HG03442 (cell line): ENCODE data around the gene CRACDL.

ENCODE experiments used
- ATAC-seq: cut with Tn5 transposase; IDR thresholded peaks from one replicate; pipeline ENCODE4 v1.9.1; 2021; ENCODE audit warnings: mild to moderate bottlenecking, moderate library complexity; ENCODE audit not compliant: unreplicated experiment

The CRACDL gene, protein sequence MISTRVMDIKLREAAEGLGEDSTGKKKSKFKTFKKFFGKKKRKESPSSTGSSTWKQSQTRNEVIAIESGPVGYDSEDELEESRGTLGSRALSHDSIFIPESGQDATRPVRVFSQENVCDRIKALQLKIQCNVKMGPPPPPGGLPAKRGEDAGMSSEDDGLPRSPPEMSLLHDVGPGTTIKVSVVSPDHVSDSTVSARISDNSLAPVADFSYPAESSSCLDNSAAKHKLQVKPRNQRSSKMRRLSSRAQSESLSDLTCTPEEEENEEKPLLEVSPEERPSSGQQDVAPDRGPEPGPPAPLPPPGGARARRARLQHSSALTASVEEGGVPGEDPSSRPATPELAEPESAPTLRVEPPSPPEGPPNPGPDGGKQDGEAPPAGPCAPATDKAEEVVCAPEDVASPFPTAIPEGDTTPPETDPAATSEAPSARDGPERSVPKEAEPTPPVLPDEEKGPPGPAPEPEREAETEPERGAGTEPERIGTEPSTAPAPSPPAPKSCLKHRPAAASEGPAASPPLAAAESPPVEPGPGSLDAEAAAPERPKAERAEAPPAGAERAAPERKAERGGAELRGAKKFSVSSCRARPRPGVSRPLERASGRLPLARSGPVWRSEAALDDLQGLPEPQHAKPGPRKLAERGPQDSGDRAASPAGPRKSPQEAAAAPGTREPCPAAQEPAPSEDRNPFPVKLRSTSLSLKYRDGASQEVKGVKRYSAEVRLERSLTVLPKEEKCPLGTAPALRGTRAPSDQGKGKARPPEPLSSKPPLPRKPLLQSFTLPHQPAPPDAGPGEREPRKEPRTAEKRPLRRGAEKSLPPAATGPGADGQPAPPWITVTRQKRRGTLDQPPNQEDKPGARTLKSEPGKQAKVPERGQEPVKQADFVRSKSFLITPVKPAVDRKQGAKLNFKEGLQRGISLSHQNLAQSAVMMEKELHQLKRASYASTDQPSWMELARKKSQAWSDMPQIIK

DNA sequence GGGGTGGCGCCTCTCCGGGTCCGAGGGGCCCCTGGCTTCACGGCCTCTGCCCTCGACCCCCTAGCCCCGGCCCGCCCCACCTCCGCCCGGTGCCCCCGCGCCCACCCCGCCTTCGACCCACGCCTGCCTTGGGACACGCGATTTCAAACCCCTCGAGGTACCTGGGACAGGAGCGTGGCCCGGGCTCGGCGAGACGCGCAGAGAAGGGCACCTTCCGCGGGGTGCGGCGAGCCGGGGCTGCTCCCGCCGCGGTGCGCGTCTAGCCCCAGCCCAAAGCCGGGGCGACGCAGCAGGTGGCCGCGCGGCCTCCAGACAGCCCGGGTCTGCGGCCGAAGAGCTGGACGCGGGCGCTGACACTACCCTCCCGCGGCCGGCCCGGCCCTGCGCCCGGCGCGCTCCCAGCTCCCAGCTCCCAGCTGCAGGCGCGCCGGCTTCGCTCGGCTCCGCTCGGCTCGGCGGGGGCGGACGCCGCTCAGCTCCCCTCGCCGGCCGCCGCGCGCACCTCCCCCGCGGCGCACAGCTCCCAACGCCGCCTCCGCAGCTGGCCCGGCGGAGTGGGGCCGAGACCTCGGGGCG is at the start of gene CRACDL:
TSS of gene CRACDL (minus strand) at position 449 of the 576 bp plus-strand sequence. CDS start 89,425 bp downstream, outside the sequence.
- no peak for ATAC-seq

DNA sequence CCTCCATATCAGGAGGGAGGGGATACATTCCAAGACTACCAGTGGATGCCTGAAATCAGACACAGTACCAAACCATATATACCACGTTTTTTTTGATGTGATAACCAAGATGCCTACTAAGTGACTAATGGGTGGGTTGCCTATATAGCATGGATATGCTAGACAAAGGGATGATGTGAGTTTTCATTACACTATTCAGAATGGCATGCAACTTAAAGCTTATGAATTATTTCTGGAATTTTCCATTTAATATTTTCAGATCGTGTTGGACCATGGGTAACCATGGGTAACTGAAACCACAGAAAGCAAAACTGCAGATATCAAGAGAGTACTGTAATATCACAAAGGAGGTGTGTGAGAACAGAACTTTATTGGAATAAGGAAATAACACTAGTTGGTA is 39.6 kb upstream of the CRACDL start:
- ATAC-seq: no peak

DNA sequence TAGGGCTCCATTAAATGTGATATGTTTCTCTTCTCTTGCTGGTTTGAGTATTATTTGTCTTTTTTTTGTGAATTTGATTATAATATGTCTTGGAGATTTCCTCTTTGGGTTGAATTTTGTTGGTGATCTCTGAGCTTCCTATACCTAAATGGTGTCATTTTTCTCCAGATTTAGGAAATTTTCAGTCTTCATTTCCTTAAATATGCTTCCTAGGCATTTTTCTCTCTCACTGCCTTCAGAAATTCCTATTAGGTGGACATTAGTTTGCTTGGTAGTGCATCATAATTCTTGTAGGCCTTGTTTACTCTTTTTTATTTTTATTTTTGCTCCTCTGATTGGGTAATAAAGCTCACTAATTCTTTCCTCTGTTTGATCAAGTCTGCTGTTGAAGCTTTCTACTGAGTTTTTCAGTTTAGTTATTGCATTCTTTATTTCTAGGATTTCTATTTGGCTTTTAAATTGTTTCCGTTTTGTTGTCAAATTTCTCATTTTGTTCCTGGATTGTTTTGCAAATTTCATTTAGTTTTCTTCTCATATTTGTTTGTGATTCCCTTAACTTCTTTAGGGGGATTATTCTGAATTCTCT is 36.6 kb upstream of the CRACDL start:
- ATAC-seq: no peak

DNA sequence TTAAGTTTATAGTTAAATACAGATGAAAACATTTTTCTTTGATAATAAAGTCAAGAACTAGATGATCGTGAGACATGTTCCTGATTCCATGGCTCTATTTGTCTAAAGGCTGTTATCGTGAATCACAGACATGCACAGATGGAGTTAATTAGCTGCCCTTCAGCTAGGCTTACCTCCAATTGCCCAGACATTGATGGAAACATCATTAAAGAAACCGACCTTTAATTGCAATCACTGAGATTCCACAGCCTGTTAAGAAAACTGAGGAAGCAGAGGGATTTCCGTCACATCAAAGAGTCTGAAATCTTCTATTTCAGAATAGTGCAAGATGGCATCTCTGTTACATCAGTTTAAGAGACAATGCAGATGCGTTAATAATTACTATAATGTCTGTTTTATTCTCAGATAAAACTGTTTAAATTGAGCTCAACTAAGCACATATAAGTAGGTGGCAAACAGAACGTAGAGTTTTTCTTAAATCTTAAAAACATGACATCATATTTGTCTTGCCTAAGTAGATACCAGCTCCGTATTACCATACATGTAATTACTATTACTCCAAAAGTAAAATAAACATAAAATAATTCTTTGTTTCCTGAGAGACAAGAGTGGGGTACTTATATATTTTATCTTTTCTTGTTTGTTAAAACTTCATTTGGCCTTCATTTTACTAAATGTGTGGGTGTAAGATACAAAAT is 23.9 kb upstream of the CRACDL start:
- ATAC-seq: no peak

DNA sequence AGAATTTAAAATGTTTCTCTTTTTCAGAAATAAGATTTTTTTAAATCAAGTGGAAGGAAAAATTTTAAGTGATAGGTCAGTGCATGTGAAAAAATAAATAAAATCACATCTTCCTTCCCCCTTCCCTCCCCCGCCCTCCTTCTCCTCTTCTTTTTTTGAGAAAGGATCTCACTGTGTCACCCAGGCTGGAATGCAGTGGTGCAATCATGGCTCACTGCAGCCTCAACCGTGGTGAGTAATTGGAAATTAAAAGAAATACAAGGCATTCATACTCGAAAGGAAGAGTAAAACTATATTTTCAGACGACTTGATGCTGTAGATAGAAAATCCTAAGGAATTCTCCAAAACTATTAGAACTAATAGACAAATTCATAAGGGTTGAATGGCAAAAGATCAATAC is 16.9 kb upstream of the CRACDL start:
- ATAC-seq: no peak

DNA sequence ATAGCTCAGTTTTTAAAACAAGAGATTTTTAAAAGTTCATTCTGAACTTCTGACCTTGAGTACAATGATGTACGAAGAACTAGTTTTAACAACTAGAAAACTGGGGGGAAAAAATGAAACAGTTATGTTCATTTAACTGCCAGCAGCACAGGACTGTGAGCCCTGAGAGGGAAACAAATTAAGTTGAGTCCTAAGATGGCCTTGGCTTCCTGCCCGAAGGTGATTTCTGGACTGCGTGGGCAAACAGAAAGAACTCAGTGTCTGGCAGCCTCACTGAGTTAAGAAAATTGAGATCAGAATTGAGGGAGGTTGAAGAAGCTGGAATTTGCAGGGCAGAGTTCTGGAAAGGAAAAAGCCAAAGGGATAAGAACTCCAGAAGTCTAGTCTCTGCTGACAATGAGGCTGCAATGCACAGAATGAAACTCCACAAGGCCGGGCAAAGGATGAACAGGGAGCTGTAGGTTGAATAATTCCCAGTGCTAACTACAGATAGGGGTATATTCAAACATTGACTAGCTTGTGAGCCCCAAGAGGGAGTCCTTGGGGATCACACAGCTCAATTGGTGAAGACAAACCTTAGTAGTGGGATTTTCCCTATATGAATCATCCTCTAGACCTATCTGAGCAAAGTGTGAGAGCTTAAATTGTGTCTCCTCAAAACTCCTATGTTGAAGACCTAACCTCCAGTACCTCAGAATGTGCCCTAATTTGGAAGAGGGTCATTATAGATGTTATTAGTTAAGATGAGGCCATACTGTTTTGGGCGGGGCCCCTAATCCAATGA is 13.1 kb upstream of the CRACDL start:
- no peak for ATAC-seq

DNA sequence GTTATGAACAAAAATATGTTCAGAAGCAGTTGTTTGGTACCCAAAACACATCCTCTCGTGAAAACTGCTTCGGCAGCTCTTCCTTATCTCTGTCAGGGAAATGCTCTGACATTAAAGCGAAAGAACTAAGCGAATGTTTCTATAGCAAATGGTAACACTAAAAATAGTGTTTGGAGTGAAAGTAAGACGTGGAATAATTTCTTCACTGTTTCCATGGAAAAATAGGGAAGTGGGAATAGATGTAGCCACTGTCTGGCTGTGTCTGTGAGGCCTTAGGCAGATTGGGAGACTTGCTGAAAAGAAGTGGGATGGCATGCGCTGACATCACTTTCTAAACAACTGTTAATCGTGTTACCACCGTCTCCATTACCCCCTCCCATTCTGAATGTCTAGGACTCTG is 11.5 kb upstream of the CRACDL start:
- no peak for ATAC-seq

DNA sequence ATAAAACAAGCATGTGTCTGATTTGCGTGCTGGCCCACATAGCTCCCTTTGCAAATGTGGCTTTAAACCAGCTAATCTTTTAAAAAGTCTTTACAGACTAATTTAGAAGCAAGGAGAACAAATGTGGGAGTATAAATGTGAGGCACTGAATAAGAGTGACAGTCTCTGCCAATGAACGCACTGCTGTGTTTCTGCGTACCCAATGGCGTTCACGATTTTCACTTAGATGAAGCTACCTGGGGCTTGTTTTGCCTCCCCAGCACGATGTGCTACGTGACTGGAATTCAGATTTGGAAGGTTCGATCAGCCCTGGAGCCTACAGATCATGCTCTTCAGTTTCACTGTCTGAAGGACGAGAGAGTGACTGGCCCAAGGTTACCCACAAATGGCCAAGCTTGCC is 10.8 kb upstream of the CRACDL start:
- no peak for ATAC-seq

DNA sequence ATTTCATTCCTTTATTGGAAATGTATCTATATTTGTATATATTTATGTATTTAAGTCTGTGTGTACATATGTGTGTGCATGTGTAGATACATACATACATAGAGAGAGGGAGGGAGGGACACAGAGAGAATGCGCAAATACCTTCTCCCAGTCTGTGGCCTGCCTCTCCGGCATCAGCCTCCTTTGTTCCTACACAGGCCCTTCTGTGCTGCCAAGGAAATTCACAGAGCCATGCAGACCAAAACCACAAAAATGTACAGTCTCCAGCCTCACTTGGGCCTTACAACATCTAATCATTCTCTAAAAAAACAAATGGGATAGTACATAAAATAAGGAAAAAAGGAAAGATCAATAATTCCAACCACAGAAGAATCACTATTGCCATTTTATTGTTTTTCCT is 8.8 kb upstream of the CRACDL start:
- no peak for ATAC-seq

DNA sequence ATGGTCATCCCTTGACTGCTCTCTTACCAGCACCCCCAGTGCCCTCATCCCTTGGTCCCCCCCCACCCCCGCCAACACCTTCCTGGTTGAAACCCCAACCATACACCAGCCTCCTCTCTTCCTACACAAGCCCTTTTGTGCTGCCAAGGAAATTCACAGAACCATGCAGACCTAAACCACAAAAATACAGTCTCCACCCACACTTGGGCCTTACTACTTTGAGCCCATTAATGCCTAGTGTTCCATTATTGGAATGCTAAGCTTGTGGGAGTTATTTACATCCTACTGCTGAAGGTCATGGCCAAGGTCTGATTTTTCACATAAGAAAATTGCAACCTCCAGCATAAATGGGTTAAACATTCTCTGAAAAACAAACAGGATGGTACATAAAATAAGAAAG is 4.1 kb upstream of the CRACDL start:
- ATAC-seq: no peak

DNA sequence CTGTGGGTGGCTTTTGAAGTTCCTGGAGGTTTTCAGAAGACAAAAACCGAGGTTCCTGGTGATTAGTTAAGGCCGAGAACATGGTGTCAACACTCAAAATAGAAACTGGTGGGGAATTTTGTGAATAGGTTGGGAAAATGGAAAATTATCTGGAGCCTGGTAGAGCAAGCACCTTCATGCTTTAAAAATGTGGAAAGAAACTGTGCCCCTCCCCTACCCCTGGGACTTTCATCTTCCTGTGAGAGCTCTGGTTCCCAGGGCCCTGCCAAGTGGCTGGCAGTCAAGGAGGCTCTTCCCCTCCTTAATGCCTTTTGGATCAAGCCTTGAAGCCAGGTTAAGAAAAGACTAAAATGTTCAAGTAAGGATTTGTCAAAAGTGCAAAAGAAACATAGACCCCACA is 1.9 kb upstream of the CRACDL start:
- ATAC-seq: no peak

DNA sequence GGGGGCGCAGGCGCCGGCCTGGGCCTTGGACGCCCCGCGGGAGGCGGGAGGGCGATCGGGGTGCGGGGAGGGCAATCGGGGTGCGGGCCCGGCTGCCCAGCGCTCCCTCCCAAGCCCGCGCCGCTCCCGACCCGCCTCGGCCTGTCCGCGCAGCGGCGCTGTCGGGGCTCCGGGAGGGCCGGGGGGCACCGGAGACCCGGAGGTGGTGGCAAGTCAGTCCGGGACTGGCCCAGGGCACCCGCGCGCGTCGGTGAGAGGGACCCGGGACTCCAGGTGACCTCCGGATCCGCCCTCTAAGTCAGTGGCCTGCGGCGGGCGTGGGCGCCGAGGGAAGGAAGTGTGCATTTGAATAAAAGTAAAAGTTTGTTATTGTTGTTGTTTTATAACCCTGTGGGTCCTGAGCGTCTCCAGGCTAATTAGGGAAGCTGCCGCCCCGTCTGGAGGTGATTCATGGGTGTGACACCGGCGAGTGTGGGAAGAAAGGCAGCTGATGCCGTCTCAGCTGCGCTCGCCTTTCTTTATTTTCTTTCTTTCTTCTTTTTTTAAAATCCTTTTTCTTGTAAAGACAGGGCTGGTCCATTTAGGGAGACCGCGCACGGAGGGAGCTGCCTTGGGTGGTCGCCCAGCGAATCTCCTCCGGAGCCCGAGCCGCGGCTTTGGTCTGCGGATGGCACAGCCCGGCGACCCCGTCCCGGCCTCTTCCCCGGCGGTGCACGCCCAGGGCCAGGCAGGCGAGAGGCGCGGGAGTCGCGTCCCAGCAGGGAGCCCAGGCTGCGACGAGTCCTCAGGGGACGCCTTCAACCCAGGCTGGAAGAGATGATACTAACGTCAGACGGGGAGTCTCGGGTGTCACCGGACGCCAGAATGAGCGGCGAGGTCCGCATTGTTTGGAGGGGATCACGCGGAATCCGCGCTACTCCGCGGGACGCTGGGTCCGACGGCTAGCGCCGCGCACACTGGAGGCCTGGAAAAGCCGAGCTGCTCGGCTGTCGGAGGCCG is 627 bp upstream of the CRACDL start:
- ATAC-seq: no peak

DNA sequence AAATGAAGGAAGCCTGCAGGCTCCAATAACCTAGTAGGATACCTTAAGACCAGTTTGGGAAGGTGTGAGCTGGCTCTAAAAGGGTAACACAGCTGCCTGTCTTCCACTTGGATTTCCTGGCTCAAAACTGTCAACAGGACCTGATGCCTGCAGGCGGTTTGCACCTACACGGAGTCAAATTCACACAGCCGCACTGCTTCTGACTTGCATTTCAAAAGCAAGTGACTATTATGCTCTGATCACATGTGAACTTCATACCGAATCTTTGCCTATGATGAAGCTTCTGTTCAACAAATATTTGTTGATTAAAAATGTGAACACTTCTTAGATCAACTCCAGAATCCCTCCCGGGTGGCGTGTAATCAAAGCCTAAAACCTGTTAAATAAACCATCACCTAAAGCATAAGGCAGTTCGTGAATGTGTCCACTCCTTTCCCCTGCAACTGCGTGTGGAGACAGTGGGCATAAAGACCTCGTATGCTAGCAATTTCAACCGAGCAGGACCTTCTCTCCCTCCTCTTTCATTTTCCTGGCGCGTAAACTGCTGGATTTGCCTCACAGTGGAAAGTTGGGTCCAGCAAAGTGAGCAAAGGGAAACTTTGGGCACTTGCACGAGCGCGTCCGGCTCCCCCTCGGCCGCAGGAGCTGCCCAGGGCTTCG is 784 bp downstream of the CRACDL start:
- no peak for ATAC-seq

DNA sequence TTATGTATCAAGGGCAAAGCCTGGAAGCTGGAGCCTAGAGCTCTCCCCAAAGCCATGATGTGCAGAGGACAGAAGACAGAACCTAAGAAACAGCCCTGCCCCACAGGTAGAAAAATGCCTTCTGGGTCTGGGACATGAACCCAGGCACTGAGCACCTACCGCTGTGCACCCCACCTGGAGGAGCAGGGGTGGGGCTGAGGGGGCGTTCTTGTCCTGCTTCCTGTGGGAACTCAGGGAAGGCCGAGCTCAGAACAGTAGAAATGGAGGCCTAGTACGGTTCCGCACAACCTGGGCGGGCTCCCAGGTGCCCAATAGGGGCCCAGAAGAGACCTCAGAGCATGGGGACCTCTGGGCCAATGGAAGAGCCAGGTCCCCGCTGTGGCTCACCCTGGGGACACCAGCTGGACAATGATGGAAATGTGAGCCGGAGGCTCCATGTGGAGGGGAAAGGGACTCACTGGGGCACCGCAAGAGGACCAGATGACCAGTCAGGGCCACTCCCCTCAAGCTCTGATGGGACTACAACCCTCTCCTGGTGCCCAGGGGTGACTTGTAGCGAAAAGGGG is 3.2 kb downstream of the CRACDL start:
- ATAC-seq: no peak

DNA sequence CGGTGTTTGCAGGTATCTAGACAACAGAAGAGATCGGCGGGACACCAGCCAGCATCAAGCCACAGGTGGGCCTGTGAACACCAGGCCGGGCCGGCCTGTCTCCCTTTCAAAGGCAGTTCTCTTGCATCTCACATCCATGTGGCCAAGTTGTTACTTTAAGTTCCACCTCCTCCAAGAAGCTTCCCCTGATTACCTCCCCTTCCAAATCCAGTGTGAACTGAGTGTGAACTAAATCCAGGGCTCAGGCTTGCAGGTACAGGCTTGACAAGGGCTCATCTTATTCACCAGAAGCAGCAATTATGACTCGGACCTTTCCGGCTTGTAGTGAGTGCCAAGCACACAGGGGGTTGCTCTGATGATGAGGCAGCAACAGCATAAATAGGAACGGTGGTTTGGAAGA is 3.9 kb downstream of the CRACDL start:
- ATAC-seq: no peak

DNA sequence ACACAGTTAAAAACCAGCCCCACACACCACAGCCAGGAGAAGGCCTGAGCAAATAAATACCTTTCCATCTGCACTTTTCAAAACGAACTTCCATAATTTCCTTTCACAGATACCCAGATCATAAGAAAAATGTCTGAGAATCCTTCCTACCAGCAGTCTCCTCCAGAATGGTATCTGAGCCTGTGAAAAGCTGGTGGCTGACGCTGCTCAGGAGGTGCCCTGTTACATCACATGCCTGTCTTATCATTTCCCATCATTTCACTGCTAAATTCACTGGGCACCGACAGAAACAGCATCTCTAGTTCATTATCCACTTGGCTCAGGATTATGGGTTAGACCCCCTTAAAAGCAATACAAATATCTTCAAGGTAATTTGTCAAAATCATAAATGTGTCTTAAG is 4.4 kb downstream of the CRACDL start:
- ATAC-seq: no peak

DNA sequence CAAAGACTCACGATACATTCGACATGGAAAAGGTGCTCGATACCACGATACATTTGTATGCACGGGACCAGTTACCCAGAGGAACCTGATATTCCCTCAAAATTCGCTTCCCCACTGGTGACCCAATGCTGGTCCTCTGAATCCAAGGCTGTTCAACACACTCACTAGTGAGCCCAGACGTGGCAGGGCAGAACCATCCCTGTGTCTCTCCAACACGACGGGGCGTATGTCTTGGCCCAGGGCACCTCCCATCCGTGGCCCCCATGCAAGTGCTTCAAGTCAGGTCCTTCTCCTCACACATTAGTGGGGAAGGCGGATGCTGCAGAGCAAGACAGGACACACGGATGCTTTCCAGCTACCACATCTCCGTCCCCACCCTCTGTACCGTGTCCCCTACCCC is 6.1 kb downstream of the CRACDL start:
- no peak for ATAC-seq

DNA sequence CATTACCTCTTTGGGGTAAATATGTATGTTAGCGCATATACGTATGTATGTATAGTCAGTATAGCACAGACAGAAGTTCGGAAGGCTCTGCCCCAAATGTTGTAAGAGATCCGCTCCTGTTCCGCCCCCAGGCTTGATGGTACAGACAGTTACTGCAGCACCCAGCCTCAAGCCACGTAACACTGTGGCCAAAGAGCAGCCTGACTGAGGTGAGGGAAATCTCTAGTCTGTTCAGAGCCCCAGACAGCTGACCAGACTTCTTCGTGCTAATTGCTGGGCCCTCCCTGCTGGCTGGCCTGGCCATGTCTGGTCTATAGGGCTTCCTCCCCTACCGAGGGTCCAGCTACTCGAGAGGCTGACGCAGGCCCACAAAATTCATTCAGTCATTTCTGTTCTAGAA is 7.8 kb downstream of the CRACDL start:
- ATAC-seq: no peak
